Right ventricle myocardium inferior (tissue), 1 donor: ENCODE results near the gene ZNF438. TPM values are rescaled to one million over a fixed set of nuclear protein-coding genes. Genes with fewer than 3 reads are reported as not detected.

Experiments
- ATAC-seq: fragments of 200-7000 bp; cut with Tn5 transposase; one replicate; pipeline ENCODE4 v1.9.1; 2020; ENCODE audit warnings: mild to moderate bottlenecking, moderate library complexity
- DNase-seq: peaks from one replicate; pipeline ENCODE4 v3.0.0; 2021; ENCODE audit errors: missing footprints
- intact Hi-C: fragments of 100-400 bp; cut with DNase I; formaldehyde crosslinking; loops from one replicate; pipeline ENCODE4 v1.11.0; 2022
- long read RNA-seq: library from polyadenylated mRNA; unstranded; transcript quantifications from one replicate; pipeline ENCODE4 v2.0.0, GENCODE V29; 2021
- total RNA-seq: library from RNA; stranded (reverse); fragmentation: NEBNext Ultra II Directional; extraction: Animal tissue kit (Norgen Biotek cat#: 25700); gene quantifications from one replicate; pipeline ENCODE4 v1.2.1, GENCODE V29; 2021
- donor health status: DM: no; HTN: yes; CAD: no; lungs with severe emphysema.

Gene ZNF438, protein sequence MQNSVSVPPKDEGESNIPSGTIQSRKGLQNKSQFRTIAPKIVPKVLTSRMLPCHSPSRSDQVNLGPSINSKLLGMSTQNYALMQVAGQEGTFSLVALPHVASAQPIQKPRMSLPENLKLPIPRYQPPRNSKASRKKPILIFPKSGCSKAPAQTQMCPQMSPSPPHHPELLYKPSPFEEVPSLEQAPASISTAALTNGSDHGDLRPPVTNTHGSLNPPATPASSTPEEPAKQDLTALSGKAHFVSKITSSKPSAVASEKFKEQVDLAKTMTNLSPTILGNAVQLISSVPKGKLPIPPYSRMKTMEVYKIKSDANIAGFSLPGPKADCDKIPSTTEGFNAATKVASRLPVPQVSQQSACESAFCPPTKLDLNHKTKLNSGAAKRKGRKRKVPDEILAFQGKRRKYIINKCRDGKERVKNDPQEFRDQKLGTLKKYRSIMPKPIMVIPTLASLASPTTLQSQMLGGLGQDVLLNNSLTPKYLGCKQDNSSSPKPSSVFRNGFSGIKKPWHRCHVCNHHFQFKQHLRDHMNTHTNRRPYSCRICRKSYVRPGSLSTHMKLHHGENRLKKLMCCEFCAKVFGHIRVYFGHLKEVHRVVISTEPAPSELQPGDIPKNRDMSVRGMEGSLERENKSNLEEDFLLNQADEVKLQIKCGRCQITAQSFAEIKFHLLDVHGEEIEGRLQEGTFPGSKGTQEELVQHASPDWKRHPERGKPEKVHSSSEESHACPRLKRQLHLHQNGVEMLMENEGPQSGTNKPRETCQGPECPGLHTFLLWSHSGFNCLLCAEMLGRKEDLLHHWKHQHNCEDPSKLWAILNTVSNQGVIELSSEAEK
- total RNA-seq, result 12.8 TPM
- long read RNA-seq, partial matches to known transcripts, result 0 of 9 reads
- long read RNA-seq, other reads (novel, unspliced or antisense), result 8 of 9 reads

DNA sequence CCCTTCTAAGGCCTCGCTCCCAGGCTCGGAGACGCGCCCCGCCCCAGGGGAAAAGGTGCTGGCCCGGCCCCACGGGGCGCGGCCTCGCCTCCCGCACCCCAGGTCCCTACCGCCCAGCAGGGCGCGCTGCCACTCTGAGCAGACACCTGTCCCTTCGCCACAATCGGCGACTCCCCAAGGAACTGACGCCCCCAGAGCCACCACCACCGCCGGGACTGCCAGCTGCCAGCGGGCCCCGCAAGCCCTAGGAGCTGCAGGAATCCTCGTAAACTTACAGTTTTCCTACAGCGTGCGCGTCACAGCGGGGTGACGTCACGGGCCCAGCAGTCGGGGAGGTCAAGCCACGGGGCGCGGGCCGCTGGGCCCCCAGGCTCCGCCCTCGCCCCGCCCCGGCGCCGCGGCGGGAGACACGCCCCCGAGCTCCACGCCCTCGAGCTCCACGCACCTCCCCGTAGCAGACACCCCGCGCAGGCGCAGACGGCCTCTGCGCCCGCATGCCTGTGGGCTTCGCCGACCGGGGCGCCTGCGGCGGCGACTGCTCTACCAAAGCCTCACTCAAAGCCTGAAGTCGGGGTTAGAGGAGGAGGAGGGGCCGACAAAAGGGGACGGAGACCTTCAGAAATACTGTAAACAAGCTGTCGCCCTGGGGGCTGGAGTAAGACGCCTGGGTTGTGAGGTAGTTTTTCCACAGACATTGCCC lies at the start of gene ZNF438:
TSS of gene ZNF438 (minus strand) at position 308 of the 700 bp plus-strand sequence. CDS start 154,831 bp downstream, outside the sequence.
- ATAC-seq, result peak; percentile 97
- intact Hi-C loops, result loop anchor here (1.0 to 10.0 kb wide), 9 partner anchors 59 to 571 kb away; partner anchors contain the start of gene ZEB1

DNA sequence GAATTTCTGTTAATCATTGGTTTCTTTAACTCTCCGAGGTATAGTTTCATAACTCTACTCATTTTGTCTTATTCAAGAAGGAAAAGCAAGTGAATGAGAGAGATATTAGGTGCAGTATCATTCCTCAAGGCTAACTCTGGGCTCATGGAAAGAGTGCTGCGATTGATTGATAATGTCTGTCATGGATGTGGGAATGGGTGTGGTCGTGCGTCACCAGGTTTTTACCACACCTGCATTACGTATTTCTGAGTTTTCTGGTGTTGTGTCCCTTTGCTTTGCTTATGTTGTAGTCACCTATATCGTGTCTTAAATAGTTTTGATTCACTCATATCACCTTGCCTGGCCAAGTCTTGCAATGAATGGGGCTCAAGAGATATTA lies 44.9 kb upstream of the ZNF438 start:
- ATAC-seq (no peak), DNase-seq (no peak)
- intact Hi-C loops, result no loop called here

More for the DNA sequence above, at the start of gene ZNF438:
- DNase-seq, result peak; percentile 99

DNA sequence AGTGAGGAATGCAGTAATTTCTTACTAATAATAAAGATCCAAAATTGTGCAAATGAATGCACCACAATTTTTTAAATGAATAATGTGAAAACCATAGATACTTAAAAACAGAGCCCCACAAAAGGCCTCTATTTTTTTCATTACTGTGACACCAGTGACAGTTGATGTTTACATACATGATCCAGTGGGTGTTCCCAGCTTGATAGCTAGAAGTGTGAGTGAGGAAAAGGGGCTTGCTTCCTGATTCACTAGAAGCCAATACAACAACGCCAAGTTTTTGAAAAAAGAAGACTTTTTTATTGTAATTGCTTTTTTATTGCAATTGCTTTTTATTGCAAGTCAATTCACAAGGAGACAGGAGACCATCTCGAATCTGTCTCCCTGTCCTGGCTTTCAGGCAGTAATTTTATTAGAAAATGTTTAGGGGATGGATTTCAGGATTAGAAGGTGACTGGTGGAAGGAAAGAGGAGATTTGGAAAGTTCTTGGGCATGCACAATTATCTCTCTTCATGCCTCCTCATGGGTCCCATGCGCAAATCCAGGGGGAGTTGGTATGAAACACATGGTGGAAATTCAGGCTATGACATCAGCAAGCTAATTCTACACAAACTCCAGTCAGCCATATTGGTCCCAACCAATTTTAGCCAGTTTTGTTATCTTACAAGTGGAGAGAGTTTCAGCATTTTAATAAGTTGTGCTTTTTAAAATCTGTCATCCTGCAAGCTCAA lies 44.4 kb upstream of the ZNF438 start:
- intact Hi-C loops, result no loop called here
- ATAC-seq (no peak), DNase-seq (no peak)

DNA sequence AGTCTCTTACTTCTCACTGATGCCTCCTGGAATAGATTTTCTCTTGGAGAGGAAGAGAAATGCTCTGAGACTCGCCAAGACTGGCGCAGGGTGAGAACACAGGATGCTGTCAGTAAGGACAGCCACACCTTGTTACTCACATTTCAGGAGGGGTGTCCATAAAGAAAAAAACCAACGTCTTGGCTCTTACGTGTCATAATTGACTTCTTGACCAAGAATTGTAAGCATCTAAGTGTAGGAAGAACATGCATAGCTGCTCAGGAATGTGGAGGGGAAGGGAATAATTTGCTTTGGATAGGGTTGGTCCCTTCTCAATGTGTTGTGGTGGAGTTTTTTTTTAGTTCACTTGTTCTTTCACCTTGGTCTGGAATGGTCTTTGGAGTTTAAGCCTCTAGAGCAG lies 43.8 kb upstream of the ZNF438 start:
- intact Hi-C loops, result no loop called here
- DNase-seq, result no peak
- no peak for ATAC-seq

DNA sequence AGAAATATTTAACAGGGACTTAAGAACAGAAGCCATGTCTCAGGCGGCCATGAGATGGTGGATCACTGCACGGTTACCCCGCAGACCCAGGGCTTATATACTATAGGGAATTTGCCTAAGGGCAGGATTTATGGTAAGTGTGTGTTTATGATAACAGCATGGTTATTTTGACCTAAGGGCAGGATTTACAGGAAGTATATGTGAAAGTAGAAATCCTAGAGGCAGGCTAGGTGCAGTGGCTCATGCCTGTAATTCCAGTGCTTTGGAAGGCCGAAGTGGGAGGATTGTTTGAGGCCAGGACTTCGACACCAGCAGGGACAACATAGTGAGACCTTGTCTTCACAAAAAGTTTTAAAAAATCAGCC lies 43.0 kb upstream of the ZNF438 start:
- intact Hi-C loops, result no loop called here
- no peak for DNase-seq

DNA sequence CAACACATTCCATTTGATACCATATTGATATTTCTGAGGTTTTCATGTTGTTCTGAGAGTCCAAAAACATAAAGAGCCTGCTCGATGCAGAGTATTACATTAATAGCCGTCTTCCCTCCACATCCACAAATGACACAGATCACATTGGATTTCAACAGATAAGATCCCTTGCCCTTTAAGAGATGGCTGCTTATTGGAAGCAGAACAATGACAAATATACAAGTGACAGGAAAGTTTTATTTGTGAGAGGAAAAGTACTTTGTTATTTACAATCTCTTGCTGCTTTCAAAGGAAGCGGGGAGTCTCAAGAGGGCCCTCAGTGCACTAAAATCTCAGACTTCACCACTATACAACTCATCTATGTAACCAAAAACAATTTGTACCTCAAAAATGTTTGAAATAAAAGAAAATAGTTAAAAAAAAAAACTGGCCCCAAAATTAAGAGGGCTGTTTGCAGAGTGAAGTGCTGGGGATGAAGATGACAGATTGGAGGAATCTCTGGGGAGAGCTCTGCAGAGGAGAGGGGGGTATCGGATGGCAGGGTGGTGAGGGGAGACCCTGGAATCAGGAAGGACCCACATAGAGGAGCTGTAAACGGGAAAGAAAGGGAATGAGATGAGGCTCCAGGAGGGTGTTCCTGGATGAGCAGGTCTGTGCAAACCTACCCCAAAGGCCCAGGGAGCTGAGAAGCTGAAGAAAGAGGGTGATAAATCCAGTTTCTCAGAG lies 42.5 kb upstream of the ZNF438 start:
- no peak for ATAC-seq
- intact Hi-C loops, result no loop called here

More for the DNA sequence above, 43.0 kb upstream of the ZNF438 start:
- no peak for ATAC-seq

DNA sequence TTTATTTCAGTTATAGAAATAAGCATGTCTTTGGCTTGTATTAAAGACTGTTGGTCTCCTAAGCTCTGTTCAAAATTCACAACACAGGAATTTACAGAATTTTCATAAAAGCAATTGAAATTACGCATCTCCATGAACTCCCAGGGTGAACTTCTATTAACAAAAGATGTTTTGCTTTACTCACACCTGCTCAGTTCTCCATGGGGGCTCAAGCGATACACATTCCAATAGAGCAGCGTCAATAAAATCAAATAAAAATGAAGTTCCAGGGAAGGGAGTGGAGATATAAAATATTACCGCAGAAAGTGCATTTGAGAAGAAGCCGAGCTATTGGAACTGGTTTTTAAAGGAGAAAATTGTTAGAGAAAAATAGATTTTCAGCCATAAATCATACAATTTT lies 41.5 kb upstream of the ZNF438 start:
- intact Hi-C loops, result no loop called here
- DNase-seq, result no peak
- ATAC-seq, result no peak

More for the DNA sequence above, 42.5 kb upstream of the ZNF438 start:
- no peak for DNase-seq

DNA sequence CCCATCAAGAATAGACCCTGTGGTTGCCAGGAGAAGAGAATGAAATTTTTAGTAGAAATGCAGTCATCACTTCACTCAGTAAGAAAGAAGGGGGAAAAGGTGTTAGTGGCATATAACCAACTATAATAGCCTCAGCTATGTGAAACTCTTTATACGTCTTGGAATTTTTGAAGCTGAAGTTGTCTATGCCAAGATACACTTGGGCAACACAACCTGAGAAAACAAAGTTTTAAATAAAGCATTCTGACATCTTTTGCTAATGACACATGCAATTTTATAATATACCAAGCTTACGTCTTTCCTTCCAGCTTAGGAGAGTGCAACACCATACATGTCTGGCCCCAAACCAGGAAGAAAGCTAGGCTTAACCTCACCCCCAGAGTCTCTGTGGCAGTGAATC lies 40.8 kb upstream of the ZNF438 start:
- ATAC-seq (no peak), DNase-seq (no peak)
- intact Hi-C loops, result no loop called here

DNA sequence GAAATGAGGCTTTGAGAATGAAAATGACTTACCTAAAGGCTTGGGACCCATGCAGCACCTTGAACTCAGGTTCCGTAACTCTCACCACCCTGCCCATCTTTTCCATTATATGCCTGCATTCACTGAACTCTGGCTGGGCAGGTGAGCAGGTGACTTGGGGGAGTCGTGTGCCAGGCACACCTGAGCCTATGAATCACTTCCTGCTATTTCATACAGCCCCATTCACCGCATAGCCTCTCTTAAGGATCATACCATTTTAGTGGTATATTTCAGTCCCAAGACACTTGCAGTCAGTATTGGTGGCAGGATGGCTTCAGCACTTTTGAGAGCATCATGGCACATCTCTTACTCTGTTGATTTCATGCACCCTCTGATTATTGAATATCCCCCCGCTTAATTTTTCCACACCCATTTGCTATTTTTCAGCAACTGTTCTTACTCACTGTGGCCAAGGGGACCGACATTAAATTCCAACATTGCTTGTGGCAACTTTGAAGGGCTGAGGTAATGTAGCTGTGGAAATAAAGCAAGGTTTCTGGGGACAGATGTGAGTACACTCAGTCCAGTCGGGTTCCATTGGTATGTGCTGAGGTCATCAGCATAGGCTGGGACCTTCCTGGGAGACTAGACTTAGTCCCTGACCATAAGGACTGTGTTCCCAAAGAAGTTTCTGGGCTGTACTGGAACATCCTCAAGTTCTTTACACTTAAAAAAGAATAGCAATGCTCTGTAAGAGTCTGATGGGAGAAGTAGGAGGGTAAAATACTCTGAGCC lies 39.8 kb upstream of the ZNF438 start:
- DNase-seq, result no peak

DNA sequence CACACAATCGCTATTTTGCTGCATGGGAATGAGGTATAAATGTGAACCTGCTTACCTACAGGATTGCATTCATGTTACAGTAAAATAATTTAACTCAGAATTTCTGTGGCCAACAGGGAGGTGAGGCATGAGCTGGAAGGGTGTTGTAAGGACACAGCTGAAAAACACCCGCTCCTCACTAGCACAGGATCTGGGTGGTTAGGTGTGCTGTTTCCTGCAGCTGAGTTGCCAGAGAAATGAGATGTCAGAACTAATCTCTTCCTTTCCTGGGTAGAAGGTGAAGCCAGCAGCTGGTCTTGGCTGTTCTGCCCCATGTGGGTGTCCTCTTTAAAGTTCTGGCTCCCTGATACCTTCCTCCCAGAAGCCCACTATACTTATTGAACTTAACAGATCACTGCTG lies 39.0 kb upstream of the ZNF438 start:
- intact Hi-C loops, result no loop called here
- DNase-seq, result no peak
- ATAC-seq, result no peak

More for the DNA sequence above, 39.8 kb upstream of the ZNF438 start:
- peak; percentile 95 for ATAC-seq
- intact Hi-C loops, result no loop called here

DNA sequence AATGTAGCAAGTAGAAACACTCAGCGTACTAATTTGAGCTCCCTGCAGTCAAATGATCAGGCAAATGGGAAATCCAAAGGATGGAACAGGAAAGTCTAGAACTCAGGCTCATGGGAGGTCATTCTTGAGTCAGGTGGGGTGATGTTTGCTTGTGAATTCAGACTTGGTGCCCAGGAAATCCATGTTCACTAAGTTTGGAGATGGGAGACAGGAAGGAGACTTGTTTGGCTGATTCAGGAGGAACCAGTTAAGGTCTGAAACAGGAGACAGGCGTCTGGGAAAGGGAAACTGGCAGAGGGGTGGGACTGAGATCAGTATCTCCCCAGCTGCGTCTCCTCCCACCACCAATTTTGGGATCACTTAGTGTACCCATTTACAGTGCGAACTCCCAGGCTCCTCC lies 38.4 kb upstream of the ZNF438 start:
- intact Hi-C loops, result no loop called here
- ATAC-seq, result no peak

DNA sequence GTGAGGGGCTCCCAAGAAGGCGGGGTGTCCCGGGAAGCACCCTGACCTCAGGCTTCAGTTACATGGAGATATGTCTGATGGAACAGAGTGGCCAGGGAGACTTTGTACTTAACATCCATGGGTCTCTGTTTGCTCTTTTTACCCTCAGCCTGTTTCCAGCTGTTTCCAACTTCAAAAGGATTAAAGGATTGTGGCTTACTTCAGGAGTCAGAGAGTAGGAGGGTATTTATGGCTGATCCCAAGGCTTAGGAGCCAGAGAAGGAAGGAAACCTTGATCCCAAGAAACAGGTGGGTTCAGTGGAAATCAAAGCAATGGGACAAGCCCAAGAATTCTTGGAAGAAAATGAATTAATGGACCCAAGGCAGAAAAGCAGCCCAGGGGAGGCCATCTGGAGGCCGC lies 37.7 kb upstream of the ZNF438 start:
- intact Hi-C loops, result no loop called here
- ATAC-seq (no peak), DNase-seq (no peak)

More for the DNA sequence above, 38.4 kb upstream of the ZNF438 start:
- DNase-seq, result no peak

DNA sequence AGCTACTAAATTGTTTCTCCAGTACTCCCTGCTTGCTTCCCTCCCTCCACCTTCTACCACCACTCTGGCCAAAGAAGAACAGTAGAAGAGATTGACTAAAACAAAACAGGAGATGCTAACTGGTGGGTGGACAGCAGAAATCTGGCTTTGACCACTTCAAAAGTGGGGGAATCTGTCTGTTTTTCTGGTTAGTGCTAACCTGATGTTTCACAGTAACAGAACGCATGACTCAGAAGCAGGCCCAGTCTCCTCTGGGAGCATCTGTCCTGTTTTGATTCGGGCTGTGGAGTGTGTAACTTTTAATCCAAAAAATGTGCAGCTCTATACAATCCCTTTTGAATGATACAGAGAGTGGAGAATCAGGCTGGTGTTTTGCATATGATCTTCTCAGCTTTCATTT lies 32.7 kb upstream of the ZNF438 start:
- ATAC-seq, result peak; percentile 86
- DNase-seq, result no peak
- intact Hi-C loops, result no loop called here

DNA sequence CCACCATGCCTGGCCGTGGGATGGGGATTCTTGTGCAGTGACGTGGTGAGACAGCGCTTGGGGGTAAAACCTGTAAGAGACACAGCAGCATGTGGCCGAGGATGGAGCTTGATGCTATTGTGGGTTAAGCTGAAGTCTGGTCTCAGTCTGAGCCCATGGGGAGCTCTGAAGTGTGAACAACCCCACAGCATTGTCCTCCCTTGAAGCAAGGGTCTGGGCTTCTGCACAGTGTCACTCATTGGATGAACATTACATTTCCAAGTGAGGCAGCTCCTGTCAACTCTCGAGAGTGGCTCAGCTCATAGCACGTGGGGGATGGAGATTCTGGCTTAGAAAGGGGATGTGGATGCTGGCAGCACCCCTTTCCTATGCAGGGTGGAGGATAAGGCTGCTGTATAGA lies 32.2 kb upstream of the ZNF438 start:
- DNase-seq, result no peak
- peak; percentile 39 for ATAC-seq
- intact Hi-C loops, result no loop called here

DNA sequence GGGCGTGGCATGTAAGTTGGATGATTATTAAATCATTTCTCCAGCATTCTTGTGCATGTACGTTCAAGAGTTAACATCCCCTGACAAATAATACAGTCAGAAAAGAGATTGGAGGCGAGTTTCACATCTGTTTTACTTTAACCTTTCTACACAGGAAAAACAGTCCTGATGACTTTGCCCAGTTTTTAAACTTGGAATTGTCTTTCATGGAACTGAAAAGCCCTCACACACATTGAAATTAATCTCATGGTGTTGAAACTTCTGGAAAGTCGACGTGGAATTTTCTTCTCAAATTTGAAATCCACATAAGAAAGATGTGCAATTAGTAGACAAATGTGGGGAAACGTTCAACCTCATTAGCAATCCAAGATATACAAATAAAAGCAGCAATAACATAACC lies 31.2 kb upstream of the ZNF438 start:
- intact Hi-C loops, result no loop called here
- DNase-seq (no peak), ATAC-seq (peak; percentile 74)

DNA sequence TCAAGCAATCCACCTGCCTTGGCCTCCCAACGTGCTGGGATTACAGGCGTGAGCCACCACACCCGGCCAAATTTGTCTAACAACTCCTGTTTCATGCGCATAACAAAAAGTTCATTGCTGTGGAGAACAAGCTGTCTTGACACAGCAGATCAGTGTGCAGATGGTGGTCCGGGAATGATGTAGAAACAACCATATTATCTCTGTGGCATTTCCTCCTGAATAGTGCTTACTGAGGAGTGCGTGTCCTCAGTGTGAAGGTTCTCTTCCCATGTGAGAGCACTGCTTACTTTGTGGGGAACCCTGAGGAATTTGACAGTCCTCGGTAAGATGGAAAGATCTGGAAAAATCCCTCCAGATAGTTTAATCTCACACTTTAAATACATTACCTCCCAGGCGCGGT lies 30.3 kb upstream of the ZNF438 start:
- DNase-seq, result no peak
- intact Hi-C loops, result no loop called here
- no peak for ATAC-seq
